GM12878 (cell line): Measurements from ENCODE around the gene PCSK5.

Experiments
- ASH2L ChIP-seq: fragments of 300-600, 200-600 bp; sonication (generic); IDR thresholded peaks from 2 replicates; pipeline ENCODE4 v1.6.1; 2017; ENCODE audit warnings: low read depth, mild to moderate bottlenecking, borderline replicate concordance
- EED ChIP-seq: sonication (generic); IDR thresholded peaks from 2 replicates; pipeline ENCODE4 v1.6.1; 2016; ENCODE audit warnings: antibody characterized with exemption, low read depth
- JUND ChIP-seq: IDR thresholded peaks from 2 replicates; pipeline ENCODE4 v1.6.1; 2012; ENCODE audit warnings: low read depth, mild to moderate bottlenecking, low read length, improper control_type of control experiment, moderate library complexity
- NR2C2 ChIP-seq: IDR thresholded peaks from 2 replicates; pipeline ENCODE4 v1.6.1; 2011; ENCODE audit warnings: borderline replicate concordance, low read depth; ENCODE audit not compliant: control insufficient read depth, insufficient read length
- NR2F1 ChIP-seq: fragments of 450-650 bp; conservative IDR thresholded peaks from 2 replicates; pipeline ENCODE4 v1.6.1; 2017; ENCODE audit warnings: mild to moderate bottlenecking
- RBBP5 ChIP-seq: fragments of 200-600 bp; sonication (generic); conservative IDR thresholded peaks from 2 replicates; pipeline ENCODE4 v1.6.1; 2016
- SMARCA5 ChIP-seq: fragments of 450-650 bp; IDR thresholded peaks from 2 replicates; pipeline ENCODE4 v1.6.1; 2017; ENCODE audit warnings: mild to moderate bottlenecking
- TF ChIP-seq, protein P1 (sequence below), 3 experiments: IDR thresholded peaks in 2 of 3; conservative IDR thresholded peaks in 1 of 3; 2 replicates each; pipeline ENCODE4 v1.5.1; 2011; ENCODE audit warnings: low read depth in 3 of 3, low read length in 3 of 3, mild to moderate bottlenecking in 3 of 3, control low read depth in 2 of 3, moderate library complexity in 2 of 3, inconsistent platforms in 1 of 3, mixed read lengths in 1 of 3; ENCODE audit not compliant: control insufficient read depth in 2 of 3, insufficient read depth in 1 of 3; ENCODE audit errors: extremely low read depth in 1 of 3
- TF ChIP-seq, protein P2 (sequence below): IDR thresholded peaks from 2 replicates; pipeline ENCODE4 v1.6.1; 2011; ENCODE audit warnings: mild to moderate bottlenecking, low read depth, low read length, moderate library complexity; ENCODE audit not compliant: insufficient replicate concordance
- TF ChIP-seq, protein P3 (sequence below): fragments of 450-650 bp; IDR thresholded peaks from 2 replicates; pipeline ENCODE4 v1.6.1; 2017; ENCODE audit warnings: mild to moderate bottlenecking, moderate library complexity

DNA sequence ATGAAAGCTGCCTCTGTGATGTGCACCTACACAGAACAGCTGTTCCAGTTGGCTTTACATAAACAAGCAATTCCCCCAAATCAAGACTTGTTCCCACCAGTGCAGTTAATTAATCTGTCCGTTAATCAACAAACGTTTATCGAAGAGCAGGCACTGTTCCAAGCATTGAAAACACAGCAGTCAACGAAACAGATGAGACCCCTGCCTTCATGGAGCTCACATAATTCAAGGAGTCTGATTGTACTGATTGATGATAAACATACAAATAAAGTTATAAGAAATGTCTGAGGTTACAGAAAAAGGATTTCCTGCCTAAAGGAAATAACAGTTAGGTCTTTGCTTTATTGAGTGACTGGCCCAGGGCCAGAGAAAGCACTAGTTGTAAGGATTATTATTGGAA, 26.2 kb upstream of the PCSK5 start:
- TF ChIP-seq, protein P1, sequence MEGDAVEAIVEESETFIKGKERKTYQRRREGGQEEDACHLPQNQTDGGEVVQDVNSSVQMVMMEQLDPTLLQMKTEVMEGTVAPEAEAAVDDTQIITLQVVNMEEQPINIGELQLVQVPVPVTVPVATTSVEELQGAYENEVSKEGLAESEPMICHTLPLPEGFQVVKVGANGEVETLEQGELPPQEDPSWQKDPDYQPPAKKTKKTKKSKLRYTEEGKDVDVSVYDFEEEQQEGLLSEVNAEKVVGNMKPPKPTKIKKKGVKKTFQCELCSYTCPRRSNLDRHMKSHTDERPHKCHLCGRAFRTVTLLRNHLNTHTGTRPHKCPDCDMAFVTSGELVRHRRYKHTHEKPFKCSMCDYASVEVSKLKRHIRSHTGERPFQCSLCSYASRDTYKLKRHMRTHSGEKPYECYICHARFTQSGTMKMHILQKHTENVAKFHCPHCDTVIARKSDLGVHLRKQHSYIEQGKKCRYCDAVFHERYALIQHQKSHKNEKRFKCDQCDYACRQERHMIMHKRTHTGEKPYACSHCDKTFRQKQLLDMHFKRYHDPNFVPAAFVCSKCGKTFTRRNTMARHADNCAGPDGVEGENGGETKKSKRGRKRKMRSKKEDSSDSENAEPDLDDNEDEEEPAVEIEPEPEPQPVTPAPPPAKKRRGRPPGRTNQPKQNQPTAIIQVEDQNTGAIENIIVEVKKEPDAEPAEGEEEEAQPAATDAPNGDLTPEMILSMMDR (IDR thresholded peaks at IDR 0.05 in 2 of 3, conservative IDR thresholded peaks at IDR 0.05 in 1 of 3; ENCODE audit: control insufficient read depth in 2 of 3, extremely low read depth in 1 of 3, insufficient read depth in 1 of 3, low read depth in 3 of 3, low read length in 3 of 3), result no peak
- TF ChIP-seq EED (no peak), JUND (no peak), ASH2L (no peak), NR2F1 (no peak), RBBP5 (no peak), SMARCA5 (no peak), NR2C2 (no peak)
- TF ChIP-seq, protein P2, sequence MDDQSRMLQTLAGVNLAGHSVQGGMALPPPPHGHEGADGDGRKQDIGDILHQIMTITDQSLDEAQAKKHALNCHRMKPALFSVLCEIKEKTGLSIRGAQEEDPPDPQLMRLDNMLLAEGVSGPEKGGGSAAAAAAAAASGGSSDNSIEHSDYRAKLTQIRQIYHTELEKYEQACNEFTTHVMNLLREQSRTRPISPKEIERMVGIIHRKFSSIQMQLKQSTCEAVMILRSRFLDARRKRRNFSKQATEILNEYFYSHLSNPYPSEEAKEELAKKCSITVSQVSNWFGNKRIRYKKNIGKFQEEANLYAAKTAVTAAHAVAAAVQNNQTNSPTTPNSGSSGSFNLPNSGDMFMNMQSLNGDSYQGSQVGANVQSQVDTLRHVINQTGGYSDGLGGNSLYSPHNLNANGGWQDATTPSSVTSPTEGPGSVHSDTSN, result no peak
- TF ChIP-seq, protein P3, sequence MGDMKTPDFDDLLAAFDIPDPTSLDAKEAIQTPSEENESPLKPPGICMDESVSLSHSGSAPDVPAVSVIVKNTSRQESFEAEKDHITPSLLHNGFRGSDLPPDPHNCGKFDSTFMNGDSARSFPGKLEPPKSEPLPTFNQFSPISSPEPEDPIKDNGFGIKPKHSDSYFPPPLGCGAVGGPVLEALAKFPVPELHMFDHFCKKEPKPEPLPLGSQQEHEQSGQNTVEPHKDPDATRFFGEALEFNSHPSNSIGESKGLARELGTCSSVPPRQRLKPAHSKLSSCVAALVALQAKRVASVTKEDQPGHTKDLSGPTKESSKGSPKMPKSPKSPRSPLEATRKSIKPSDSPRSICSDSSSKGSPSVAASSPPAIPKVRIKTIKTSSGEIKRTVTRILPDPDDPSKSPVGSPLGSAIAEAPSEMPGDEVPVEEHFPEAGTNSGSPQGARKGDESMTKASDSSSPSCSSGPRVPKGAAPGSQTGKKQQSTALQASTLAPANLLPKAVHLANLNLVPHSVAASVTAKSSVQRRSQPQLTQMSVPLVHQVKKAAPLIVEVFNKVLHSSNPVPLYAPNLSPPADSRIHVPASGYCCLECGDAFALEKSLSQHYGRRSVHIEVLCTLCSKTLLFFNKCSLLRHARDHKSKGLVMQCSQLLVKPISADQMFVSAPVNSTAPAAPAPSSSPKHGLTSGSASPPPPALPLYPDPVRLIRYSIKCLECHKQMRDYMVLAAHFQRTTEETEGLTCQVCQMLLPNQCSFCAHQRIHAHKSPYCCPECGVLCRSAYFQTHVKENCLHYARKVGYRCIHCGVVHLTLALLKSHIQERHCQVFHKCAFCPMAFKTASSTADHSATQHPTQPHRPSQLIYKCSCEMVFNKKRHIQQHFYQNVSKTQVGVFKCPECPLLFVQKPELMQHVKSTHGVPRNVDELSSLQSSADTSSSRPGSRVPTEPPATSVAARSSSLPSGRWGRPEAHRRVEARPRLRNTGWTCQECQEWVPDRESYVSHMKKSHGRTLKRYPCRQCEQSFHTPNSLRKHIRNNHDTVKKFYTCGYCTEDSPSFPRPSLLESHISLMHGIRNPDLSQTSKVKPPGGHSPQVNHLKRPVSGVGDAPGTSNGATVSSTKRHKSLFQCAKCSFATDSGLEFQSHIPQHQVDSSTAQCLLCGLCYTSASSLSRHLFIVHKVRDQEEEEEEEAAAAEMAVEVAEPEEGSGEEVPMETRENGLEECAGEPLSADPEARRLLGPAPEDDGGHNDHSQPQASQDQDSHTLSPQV, result no peak
